Measurements from ENCODE around the gene MACROD1. TPM values are rescaled to one million over a fixed set of nuclear protein-coding genes. Genes with fewer than 3 reads are reported as not detected.

Gene MACROD1
- total RNA-seq, 2 donors from 2014 or later = 24.7 to 65.4 TPM

DNA sequence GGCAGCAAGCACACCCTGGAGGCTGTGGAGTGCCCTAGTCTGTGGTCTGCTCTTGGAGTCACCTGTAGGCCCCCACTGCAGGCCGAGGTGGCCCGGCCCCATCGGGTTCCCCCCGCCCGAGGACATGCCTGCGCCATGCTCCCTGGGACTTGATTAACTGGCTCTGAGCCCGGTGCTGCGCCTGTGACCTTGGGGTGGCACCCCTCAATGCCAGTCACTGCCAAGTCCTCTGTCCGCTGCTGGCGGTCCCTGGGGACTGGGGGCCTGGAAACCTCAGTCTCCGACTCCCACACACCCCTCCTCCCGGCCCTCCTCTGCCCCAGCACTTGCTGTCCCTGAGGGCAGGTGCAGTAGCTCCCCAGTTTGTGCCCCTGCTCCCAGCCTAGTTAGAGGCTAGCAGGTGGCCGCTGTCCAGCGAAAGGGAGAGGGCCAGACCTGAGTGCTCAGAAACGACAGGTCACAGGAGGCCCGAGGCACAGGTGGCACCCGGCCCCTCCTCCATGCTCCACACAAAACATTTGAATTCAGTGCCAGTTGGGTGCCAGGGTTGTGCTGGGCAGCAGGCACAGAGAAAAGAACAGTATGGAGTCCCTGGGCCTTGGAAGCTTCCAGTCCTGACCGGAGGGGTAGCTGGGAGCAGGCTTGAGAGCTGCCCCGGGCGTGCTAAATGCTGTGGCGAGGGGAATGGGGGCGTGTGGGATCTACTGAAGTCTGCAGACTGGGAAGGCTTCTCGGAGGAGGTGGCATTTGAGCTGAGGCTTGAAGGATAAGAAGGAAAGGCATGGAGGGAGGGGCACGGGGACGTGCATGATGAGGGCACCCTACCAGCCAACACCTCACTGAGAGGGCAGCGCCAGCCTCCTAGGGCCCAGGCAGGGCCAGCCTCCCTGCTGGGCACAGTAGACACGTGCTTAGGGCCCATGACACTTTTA lies 146.5 kb downstream of the MACROD1 start:
- Histone ChIP-seq H3K9me3 (no peaks in the 10 kb centered on the region), H3K27me3 (no peaks in the 10 kb centered on the region), H3K4me1 (peaks cover 26% of the 10 kb centered on the region), H3K36me3 (replicated peaks in 1 of 2; ENCODE audit: insufficient read depth in 1 of 2, low read depth in 2 of 2) (no peaks in the 10 kb centered on the region), H3K4me3 (no peak overlapping the region), H3K27ac (peak overlapping the region; percentile 15 to 66 (median 53))
- ATAC-seq = peak; percentile 49
- intact Hi-C loops (cut with DNase I) = no loop called here
- TF ChIP-seq, protein P1, sequence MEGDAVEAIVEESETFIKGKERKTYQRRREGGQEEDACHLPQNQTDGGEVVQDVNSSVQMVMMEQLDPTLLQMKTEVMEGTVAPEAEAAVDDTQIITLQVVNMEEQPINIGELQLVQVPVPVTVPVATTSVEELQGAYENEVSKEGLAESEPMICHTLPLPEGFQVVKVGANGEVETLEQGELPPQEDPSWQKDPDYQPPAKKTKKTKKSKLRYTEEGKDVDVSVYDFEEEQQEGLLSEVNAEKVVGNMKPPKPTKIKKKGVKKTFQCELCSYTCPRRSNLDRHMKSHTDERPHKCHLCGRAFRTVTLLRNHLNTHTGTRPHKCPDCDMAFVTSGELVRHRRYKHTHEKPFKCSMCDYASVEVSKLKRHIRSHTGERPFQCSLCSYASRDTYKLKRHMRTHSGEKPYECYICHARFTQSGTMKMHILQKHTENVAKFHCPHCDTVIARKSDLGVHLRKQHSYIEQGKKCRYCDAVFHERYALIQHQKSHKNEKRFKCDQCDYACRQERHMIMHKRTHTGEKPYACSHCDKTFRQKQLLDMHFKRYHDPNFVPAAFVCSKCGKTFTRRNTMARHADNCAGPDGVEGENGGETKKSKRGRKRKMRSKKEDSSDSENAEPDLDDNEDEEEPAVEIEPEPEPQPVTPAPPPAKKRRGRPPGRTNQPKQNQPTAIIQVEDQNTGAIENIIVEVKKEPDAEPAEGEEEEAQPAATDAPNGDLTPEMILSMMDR (IDR thresholded peaks at IDR 0.05) = no peak
- TF ChIP-seq POLR2A (IDR thresholded peaks at IDR 0.05) = peak in 1 of 3 donors; percentile 3
- peak; percentile 48 to 70 (median 64) for DNase-seq
- WGBS, 2 donors = 47 to 57% methylated on average over 16 to 27 of the region's 27 CpGs

DNA sequence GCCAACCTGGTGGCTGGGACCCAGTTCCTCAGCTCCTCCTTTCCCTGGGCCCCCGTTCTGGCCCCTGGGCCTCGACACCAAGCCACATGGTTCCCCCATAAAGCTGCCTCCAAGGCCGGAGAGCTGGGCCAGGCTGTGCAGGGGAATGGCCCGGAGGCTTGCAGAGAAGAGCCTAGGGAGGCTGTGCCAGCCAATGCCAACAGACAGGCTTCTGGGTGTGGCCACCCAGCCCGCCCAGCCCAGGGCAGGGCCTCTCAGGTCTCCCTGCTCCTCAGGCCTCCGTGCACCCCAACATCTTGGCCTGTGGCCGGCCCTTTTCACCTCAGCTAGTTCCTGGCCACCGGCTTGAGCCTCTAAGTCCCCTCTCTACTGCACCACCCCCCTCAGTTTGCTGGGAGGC lies 147.6 kb downstream of the MACROD1 start:
- intact Hi-C loops (cut with DNase I) = no loop called here
- WGBS, 2 donors = 74 to 92% methylated on average over 2 to 7 of the region's 8 CpGs
- H3K4me1 ChIP-seq = peaks cover 26% of the 10 kb centered on the region
- no peak overlapping the region for H3K4me3 ChIP-seq
- peak; percentile 22 for ATAC-seq
- TF ChIP-seq, protein P1 (IDR thresholded peaks at IDR 0.05) = no peak
- TF ChIP-seq POLR2A (IDR thresholded peaks at IDR 0.05) = no peak
- H3K9me3 ChIP-seq = no peaks in the 10 kb centered on the region
- H3K36me3 ChIP-seq (replicated peaks in 1 of 2; ENCODE audit: insufficient read depth in 1 of 2, low read depth in 2 of 2) = no peaks in the 10 kb centered on the region
- H3K27me3 ChIP-seq = no peaks in the 10 kb centered on the region
- peak in 1 of 4 donors; percentile 16 for DNase-seq
- peak overlapping the region in 2 of 4 donors; percentile 54 to 66 for H3K27ac ChIP-seq

DNA sequence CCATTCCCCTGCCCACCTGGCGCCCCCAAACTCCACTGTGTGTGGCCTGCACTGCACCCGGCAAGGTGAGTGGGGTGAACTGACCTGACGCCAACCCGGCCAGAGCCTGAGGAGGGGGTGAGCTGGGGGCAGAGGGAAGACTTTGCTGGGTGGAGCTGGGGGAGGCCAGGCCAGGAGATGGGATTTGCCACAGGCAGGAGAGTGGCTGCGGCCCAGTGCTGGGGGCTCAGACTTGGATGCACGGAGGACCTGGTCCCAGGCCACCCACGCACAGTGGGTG lies 148.0 kb downstream of the MACROD1 start:
- Histone ChIP-seq H3K9me3 (no peaks in the 10 kb centered on the region), H3K36me3 (replicated peaks in 1 of 2; ENCODE audit: insufficient read depth in 1 of 2, low read depth in 2 of 2) (no peaks in the 10 kb centered on the region), H3K4me1 (peaks cover 26% of the 10 kb centered on the region), H3K27ac (no peak overlapping the region), H3K4me3 (no peak overlapping the region), H3K27me3 (no peaks in the 10 kb centered on the region)
- DNase-seq (no peak), ATAC-seq (no peak)
- TF ChIP-seq, protein P1 (IDR thresholded peaks at IDR 0.05) = no peak
- TF ChIP-seq POLR2A (IDR thresholded peaks at IDR 0.05) = no peak
- intact Hi-C loops (cut with DNase I) = no loop called here
- 41 to 66% methylated on average over 4 to 5 of the region's 7 CpGs for WGBS, 2 donors

DNA sequence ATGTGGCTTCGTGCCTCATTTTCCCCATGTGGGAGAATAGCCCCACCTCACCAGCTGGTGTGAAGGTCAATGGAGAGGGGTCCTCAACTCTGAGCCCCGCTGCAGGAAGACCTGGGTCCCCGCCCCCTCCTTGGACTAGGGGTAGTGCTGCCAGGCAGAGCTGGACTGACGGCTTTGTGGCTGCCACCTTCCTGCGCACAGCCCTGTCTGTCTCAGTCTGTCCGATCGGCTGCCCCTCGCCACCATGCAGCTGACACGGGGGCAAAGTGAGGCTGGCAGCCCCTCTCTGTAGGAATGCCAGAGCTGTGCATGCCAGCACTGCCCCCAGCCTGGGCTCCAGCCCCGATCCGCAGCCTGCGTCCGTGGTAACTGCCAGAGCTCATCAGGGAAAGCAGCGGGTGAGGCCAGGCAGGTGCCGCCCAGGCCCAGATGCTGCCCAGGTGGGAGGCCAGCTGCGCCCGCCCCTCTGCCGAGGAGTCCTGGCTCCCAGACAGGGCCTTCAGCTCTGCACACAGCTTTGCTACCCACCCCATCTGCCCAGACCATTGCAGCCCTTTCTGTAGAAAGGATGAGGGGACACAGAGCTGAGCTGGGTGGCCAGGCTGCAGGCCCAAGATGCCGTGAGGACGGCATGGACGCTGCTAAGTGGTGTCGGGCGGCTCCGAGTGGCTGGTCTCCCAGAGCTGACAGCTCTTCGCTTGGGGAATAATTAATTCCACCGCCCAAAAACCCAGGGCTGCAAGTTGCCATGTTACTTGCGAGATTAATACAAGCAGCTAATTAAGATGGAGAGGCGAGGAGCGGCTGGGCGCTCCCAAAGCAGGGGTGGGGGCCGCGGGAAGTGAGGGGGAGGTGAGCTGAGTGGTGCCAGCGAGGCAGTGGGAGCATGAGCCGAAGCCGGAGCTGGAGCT lies 149.7 kb downstream of the MACROD1 start:
- no peaks in the 10 kb centered on the region for H3K27me3 ChIP-seq
- DNase-seq (no peak), ATAC-seq (no peak)
- no peaks in the 10 kb centered on the region for H3K36me3 ChIP-seq (replicated peaks in 1 of 2; ENCODE audit: insufficient read depth in 1 of 2, low read depth in 2 of 2)
- intact Hi-C loops (cut with DNase I) = no loop called here
- H3K4me1 ChIP-seq = peaks cover 29% of the 10 kb centered on the region
- H3K27ac ChIP-seq = no peak overlapping the region
- H3K9me3 ChIP-seq = no peaks in the 10 kb centered on the region
- no peak overlapping the region for H3K4me3 ChIP-seq
- no peak for TF ChIP-seq POLR2A (IDR thresholded peaks at IDR 0.05)
- TF ChIP-seq, protein P1 (IDR thresholded peaks at IDR 0.05) = no peak
- 89 to 92% methylated on average over 12 to 32 of the region's 35 CpGs for WGBS, 2 donors
